ENCODE measurements around the gene FRMPD4.
"Not testable (repeated sequence)": the region's sequence is repeated elsewhere in the genome, so short reads cannot be mapped to it uniquely, and the experiment has no call there.

The FRMPD4 gene

DNA sequence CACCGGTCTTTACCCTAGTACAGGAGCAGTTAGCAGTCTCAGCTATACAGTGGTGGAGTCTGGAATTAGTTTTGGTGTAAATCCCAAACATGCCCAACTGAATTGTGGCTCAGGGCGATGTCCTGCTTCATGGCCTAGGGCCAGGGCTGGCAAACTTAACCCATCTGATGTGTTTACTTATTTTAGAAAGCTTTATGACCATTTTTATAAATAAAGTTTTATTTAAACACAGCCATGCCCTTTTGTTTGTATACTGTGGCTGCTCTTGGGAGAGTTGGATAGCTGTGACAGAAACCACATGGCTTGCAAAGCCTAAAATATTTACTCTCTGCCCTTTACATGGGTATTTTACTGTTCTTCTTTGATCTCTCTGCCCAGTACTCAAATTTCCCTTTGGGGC, 7.1 kb downstream of the FRMPD4 start:
- Histone ChIP-seq H3K27ac (ENCODE audit: low read depth, low read length) (no peak overlapping the region), H3K27me3 (ENCODE audit: control insufficient read depth in 1 of 2, insufficient read depth in 2 of 2, low read length in 2 of 2) (no peaks in the 10 kb centered on the region), H3K36me3 (ENCODE audit: control insufficient read depth in 1 of 2, insufficient read depth in 2 of 2, low read length in 2 of 2) (no peaks in the 10 kb centered on the region)

DNA sequence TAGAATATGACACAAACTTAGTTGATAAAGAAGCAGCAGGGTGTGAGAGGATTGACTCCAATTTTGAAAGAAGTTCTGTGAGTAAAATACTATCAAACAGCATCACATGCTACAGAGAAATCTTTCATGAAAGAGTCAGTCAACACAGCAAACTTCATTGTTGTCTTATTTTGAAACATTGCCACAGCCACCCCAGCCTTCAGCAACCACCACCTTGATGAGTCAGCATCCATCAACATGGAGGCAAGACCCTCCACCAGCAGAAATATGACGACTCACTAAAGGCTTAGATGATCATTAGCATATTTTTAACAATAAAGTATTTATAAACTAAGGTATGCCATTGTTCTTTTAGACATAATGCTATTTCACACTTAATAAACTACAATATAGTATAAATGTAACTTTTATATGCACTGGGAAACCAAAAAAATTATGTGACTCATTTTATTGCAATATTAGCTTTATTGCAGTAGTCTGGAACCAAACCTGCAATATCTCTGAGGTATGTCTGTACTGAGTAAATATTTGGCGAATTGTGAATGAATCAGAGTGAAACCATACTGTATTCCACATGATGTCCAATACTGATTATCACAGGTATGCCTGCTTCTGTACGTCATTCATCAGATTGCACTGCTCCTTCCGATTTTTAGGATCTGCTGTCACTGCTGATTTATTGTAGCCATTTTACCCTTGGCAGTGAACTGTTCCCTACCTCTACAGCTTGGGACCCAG, 11.6 kb downstream of the FRMPD4 start:
- no peaks in the 10 kb centered on the region for H3K36me3 ChIP-seq (ENCODE audit: control insufficient read depth in 1 of 2, insufficient read depth in 2 of 2, low read length in 2 of 2)
- H3K9ac ChIP-seq (ENCODE audit: low read depth in 1 of 2, low read length in 2 of 2), result no peak overlapping the region
- H3K4me1 ChIP-seq (ENCODE audit: control insufficient read depth in 1 of 2, insufficient read depth in 2 of 2, low read length in 2 of 2), result no peaks in the 10 kb centered on the region
- H3K9me3 ChIP-seq (ENCODE audit: control insufficient read depth in 1 of 2, low read length in 2 of 2), result no peaks in the 10 kb centered on the region
- H3K27ac ChIP-seq (ENCODE audit: low read depth, low read length), result no peak overlapping the region
- H3K4me3 ChIP-seq (ENCODE audit: low read depth in 1 of 2, low read length in 2 of 2), result no peak overlapping the region
- H3K27me3 ChIP-seq (ENCODE audit: control insufficient read depth in 1 of 2, insufficient read depth in 2 of 2, low read length in 2 of 2), result no peaks in the 10 kb centered on the region

More for the DNA sequence above, 7.1 kb downstream of the FRMPD4 start:
- Histone ChIP-seq H3K4me3 (ENCODE audit: low read depth in 1 of 2, low read length in 2 of 2) (no peak overlapping the region), H3K9me3 (ENCODE audit: control insufficient read depth in 1 of 2, low read length in 2 of 2) (no peaks in the 10 kb centered on the region), H3K4me1 (ENCODE audit: control insufficient read depth in 1 of 2, insufficient read depth in 2 of 2, low read length in 2 of 2) (no peaks in the 10 kb centered on the region), H3K9ac (ENCODE audit: low read depth in 1 of 2, low read length in 2 of 2) (no peak overlapping the region)

DNA sequence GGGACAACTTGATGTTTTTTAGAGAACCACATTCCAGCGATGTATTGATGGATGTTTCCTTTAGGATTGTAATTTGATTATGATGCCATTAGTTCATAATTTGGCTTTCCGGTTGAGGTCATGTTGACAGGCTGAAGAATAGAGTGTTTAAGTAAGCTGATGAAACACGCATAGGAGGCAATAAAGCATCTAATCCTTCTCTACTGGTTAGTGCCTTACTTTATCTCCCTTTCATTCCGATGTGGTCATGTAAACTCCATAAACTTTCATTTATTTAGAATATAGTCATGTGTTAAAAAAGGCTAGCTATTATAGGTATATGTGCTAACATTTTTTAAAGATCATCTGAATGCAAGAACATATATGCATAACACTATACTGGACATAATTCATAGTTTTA, 15.0 kb downstream of the FRMPD4 start:
- no peak overlapping the region for H3K9ac ChIP-seq (ENCODE audit: low read depth in 1 of 2, low read length in 2 of 2)
- no peaks in the 10 kb centered on the region for H3K9me3 ChIP-seq (ENCODE audit: control insufficient read depth in 1 of 2, low read length in 2 of 2)
- H3K27me3 ChIP-seq (ENCODE audit: control insufficient read depth in 1 of 2, insufficient read depth in 2 of 2, low read length in 2 of 2), result no peaks in the 10 kb centered on the region
- no peaks in the 10 kb centered on the region for H3K36me3 ChIP-seq (ENCODE audit: control insufficient read depth in 1 of 2, insufficient read depth in 2 of 2, low read length in 2 of 2)
- H3K4me1 ChIP-seq (ENCODE audit: control insufficient read depth in 1 of 2, insufficient read depth in 2 of 2, low read length in 2 of 2), result no peaks in the 10 kb centered on the region
- H3K4me3 ChIP-seq (ENCODE audit: low read depth in 1 of 2, low read length in 2 of 2), result no peak overlapping the region
- no peak overlapping the region for H3K27ac ChIP-seq (ENCODE audit: low read depth, low read length)

DNA sequence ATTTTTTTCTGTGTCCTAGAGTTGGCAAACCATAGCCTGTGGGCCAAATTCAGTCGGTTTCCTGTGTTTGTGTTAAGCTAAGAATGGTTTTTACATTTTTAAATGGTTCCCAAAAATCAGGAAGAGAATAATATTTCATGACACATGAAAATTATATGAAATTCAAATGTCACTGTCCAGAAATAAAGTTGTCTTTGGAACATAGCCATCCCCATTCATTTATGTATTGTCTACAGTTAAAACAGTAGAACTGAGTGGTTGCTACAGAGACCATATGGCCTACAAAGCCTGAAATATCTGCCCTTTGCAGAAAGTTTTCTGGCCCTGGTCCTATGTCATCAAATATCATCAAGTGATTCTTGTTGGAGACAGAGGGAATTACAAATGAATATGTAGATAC, 15.5 kb downstream of the FRMPD4 start:
- no peaks in the 10 kb centered on the region for H3K36me3 ChIP-seq (ENCODE audit: control insufficient read depth in 1 of 2, insufficient read depth in 2 of 2, low read length in 2 of 2)
- no peaks in the 10 kb centered on the region for H3K27me3 ChIP-seq (ENCODE audit: control insufficient read depth in 1 of 2, insufficient read depth in 2 of 2, low read length in 2 of 2)
- H3K9me3 ChIP-seq (ENCODE audit: control insufficient read depth in 1 of 2, low read length in 2 of 2), result no peaks in the 10 kb centered on the region
- H3K4me3 ChIP-seq (ENCODE audit: low read depth in 1 of 2, low read length in 2 of 2), result no peak overlapping the region
- H3K9ac ChIP-seq (ENCODE audit: low read depth in 1 of 2, low read length in 2 of 2), result no peak overlapping the region
- H3K27ac ChIP-seq (ENCODE audit: low read depth, low read length), result no peak overlapping the region
- H3K4me1 ChIP-seq (ENCODE audit: control insufficient read depth in 1 of 2, insufficient read depth in 2 of 2, low read length in 2 of 2), result no peaks in the 10 kb centered on the region

DNA sequence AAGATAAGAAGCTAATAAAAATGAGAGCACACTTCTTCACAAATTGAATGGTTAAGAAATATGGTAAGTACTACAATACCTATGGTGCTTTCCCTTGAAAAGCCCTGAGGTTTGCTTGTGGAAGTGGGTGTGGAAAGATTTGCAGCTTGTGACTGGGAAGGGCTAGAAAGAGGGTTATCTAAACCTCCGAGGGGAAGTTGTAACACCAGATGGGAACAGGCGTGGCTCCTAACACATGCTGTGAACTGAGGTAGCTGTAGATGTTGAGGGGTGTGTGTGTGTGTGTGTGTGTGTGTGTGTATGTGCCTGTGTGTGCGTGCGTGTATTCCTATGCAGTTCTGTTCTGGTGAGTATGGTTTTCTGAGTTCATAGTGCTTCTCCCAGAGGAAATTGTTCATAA, 21.5 kb downstream of the FRMPD4 start:
- H3K36me3 ChIP-seq (ENCODE audit: control insufficient read depth in 1 of 2, insufficient read depth in 2 of 2, low read length in 2 of 2), result no peaks in the 10 kb centered on the region
- H3K9me3 ChIP-seq (ENCODE audit: control insufficient read depth in 1 of 2, low read length in 2 of 2), result no peaks in the 10 kb centered on the region
- H3K27me3 ChIP-seq (ENCODE audit: control insufficient read depth in 1 of 2, insufficient read depth in 2 of 2, low read length in 2 of 2), result no peaks in the 10 kb centered on the region
- no peaks in the 10 kb centered on the region for H3K4me1 ChIP-seq (ENCODE audit: control insufficient read depth in 1 of 2, insufficient read depth in 2 of 2, low read length in 2 of 2)
- H3K4me3 ChIP-seq (ENCODE audit: low read depth in 1 of 2, low read length in 2 of 2), result no peak overlapping the region
- H3K9ac ChIP-seq (ENCODE audit: low read depth in 1 of 2, low read length in 2 of 2), result no peak overlapping the region
- no peak overlapping the region for H3K27ac ChIP-seq (ENCODE audit: low read depth, low read length)

DNA sequence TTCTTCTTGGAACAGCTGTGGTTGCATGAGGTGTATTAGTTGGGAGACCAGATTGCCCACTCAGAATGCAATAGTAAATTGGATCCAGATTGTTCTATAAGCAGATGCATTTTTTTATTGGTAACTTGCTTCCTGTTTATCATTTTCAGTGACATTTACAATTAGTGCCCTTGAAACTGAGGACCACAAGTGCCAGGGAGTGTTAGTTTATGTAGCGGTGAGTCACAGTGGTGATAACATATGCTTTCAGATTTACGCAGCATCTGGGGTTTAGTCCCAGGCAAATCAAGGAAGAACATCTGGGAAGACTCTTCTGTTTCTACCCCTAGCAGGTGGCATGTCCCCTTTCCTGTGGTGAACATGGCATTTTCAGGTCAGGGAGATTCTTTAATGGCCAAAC, 24.1 kb downstream of the FRMPD4 start:
- Histone ChIP-seq H3K27ac (ENCODE audit: low read depth, low read length) (no peak overlapping the region), H3K36me3 (ENCODE audit: control insufficient read depth in 1 of 2, insufficient read depth in 2 of 2, low read length in 2 of 2) (no peaks in the 10 kb centered on the region), H3K9ac (ENCODE audit: low read depth in 1 of 2, low read length in 2 of 2) (no peak overlapping the region), H3K4me1 (ENCODE audit: control insufficient read depth in 1 of 2, insufficient read depth in 2 of 2, low read length in 2 of 2) (no peaks in the 10 kb centered on the region), H3K4me3 (ENCODE audit: low read depth in 1 of 2, low read length in 2 of 2) (no peak overlapping the region), H3K9me3 (ENCODE audit: control insufficient read depth in 1 of 2, low read length in 2 of 2) (no peaks in the 10 kb centered on the region), H3K27me3 (ENCODE audit: control insufficient read depth in 1 of 2, insufficient read depth in 2 of 2, low read length in 2 of 2) (no peaks in the 10 kb centered on the region)

DNA sequence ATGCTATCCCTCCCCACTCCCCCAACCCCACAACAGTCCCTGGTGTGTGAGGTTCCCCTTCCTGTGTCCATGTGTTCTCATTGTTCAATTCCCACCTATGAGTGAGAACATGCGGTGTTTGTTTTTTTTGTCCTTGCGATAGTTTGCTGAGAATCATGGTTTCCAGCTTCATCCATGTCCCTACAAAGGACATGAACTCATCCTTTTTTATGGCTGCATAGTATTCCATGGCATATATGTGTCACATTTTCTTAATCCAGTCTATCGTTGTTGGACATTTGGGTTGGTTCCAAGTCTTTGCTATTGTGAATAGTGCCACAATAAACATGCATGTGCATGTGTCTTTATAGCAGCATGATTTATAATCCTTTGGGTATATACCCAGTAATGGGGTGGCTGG, 25.9 kb downstream of the FRMPD4 start:
- not testable (repeated sequence) for H3K36me3 ChIP-seq (ENCODE audit: control insufficient read depth in 1 of 2, insufficient read depth in 2 of 2, low read length in 2 of 2); H3K27ac ChIP-seq (ENCODE audit: low read depth, low read length); H3K4me3 ChIP-seq (ENCODE audit: low read depth in 1 of 2, low read length in 2 of 2); H3K27me3 ChIP-seq (ENCODE audit: control insufficient read depth in 1 of 2, insufficient read depth in 2 of 2, low read length in 2 of 2); H3K9me3 ChIP-seq (ENCODE audit: control insufficient read depth in 1 of 2, low read length in 2 of 2); H3K9ac ChIP-seq (ENCODE audit: low read depth in 1 of 2, low read length in 2 of 2); H3K4me1 ChIP-seq (ENCODE audit: control insufficient read depth in 1 of 2, insufficient read depth in 2 of 2, low read length in 2 of 2)

DNA sequence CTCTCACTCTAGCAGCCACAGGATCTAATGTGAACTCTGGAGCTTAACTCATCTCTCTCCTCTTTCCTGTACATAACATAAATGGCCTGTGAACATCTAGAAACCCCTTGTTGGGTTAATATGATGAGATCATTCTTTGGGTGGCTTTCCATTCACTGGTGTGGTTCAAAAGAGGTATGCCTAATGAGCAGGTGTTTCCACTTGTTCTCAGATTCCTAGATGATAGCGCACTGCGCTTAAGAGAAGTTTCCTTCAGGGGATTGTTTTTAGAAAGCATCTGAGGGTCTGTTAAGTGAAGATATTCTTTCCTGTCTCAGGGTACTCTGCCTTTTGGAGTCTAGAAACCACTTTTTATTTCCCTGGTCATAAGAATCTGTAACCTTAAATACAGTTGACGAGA, 32.5 kb downstream of the FRMPD4 start:
- no peaks in the 10 kb centered on the region for H3K27me3 ChIP-seq (ENCODE audit: control insufficient read depth in 1 of 2, insufficient read depth in 2 of 2, low read length in 2 of 2)

DNA sequence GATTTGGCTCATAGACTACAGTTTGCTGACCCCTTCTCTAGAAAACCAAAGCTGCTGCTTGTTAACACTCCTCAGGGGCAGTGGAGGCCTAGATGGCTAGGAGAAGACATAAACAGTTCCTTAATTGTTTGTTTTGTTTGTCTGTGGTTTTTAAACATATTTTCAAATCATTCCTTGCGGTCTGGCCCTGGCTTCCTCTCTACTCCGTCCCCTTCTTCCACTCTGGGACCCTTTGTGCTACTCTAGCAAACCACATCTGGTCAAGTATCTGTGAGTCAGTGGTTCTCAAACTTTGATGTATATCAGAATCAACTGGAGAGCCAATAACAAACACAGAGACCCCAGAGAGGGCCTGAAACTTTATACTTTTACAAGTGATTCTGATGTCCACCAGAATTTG, 36.1 kb downstream of the FRMPD4 start:
- Histone ChIP-seq H3K27me3 (ENCODE audit: control insufficient read depth in 1 of 2, insufficient read depth in 2 of 2, low read length in 2 of 2) (no peaks in the 10 kb centered on the region), H3K36me3 (ENCODE audit: control insufficient read depth in 1 of 2, insufficient read depth in 2 of 2, low read length in 2 of 2) (no peaks in the 10 kb centered on the region), H3K27ac (ENCODE audit: low read depth, low read length) (no peak overlapping the region), H3K9ac (ENCODE audit: low read depth in 1 of 2, low read length in 2 of 2) (no peak overlapping the region), H3K4me3 (ENCODE audit: low read depth in 1 of 2, low read length in 2 of 2) (no peak overlapping the region), H3K4me1 (ENCODE audit: control insufficient read depth in 1 of 2, insufficient read depth in 2 of 2, low read length in 2 of 2) (no peaks in the 10 kb centered on the region), H3K9me3 (ENCODE audit: control insufficient read depth in 1 of 2, low read length in 2 of 2) (no peaks in the 10 kb centered on the region)

More for the DNA sequence above, 32.5 kb downstream of the FRMPD4 start:
- no peak overlapping the region for H3K27ac ChIP-seq (ENCODE audit: low read depth, low read length)
- no peaks in the 10 kb centered on the region for H3K4me1 ChIP-seq (ENCODE audit: control insufficient read depth in 1 of 2, insufficient read depth in 2 of 2, low read length in 2 of 2)
- H3K36me3 ChIP-seq (ENCODE audit: control insufficient read depth in 1 of 2, insufficient read depth in 2 of 2, low read length in 2 of 2), result no peaks in the 10 kb centered on the region
- H3K4me3 ChIP-seq (ENCODE audit: low read depth in 1 of 2, low read length in 2 of 2), result no peak overlapping the region
- H3K9ac ChIP-seq (ENCODE audit: low read depth in 1 of 2, low read length in 2 of 2), result no peak overlapping the region
- H3K9me3 ChIP-seq (ENCODE audit: control insufficient read depth in 1 of 2, low read length in 2 of 2), result no peaks in the 10 kb centered on the region

DNA sequence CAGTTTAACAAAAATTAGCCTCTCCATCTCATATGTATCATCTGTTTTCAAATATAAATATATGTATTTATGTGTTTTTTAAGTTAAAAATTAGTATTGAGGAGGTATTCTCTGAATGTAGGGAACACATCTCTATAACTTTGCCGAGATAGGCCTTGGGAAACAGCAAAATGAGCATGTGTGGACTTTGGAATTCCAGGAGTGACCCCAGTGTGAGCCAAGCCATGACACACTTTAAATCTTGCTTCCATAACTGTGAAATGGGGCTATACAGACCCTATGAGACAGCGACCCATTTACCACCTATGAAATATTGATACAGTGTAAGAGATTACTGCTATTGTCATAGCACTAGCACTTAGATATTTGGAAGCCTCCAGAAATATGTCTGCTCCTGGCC, 58.8 kb downstream of the FRMPD4 start:
- no peaks in the 10 kb centered on the region for H3K9me3 ChIP-seq (ENCODE audit: control insufficient read depth in 1 of 2, low read length in 2 of 2)
- no peaks in the 10 kb centered on the region for H3K27me3 ChIP-seq (ENCODE audit: control insufficient read depth in 1 of 2, insufficient read depth in 2 of 2, low read length in 2 of 2)
- no peaks in the 10 kb centered on the region for H3K4me1 ChIP-seq (ENCODE audit: control insufficient read depth in 1 of 2, insufficient read depth in 2 of 2, low read length in 2 of 2)
- H3K4me3 ChIP-seq (ENCODE audit: low read depth in 1 of 2, low read length in 2 of 2), result no peak overlapping the region
- no peak overlapping the region for H3K27ac ChIP-seq (ENCODE audit: low read depth, low read length)
- no peak overlapping the region for H3K9ac ChIP-seq (ENCODE audit: low read depth in 1 of 2, low read length in 2 of 2)
- H3K36me3 ChIP-seq (ENCODE audit: control insufficient read depth in 1 of 2, insufficient read depth in 2 of 2, low read length in 2 of 2), result no peaks in the 10 kb centered on the region

DNA sequence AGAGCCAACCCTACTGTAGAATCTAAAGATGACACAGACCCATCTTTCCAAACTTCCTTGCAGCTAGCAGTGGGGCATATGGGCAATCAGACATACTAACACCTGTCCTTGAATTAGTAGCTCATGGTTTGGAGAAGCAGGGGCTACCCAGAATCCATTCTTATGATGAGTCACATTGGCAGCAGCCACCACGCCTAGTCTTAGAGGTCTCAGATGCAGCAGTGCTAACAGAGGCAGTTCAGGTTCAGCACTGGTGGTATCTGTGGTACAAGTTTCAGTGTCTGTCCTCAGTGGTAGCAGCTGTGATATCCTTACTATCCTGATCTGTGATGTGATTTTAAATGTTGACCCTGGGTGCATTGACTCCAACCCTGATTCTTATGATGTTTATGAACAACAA, 68.1 kb downstream of the FRMPD4 start:
- no peak overlapping the region for H3K9ac ChIP-seq (ENCODE audit: low read depth in 1 of 2, low read length in 2 of 2)
- no peak overlapping the region for H3K4me3 ChIP-seq (ENCODE audit: low read depth in 1 of 2, low read length in 2 of 2)
- no peak overlapping the region for H3K27ac ChIP-seq (ENCODE audit: low read depth, low read length)
- no peaks in the 10 kb centered on the region for H3K4me1 ChIP-seq (ENCODE audit: control insufficient read depth in 1 of 2, insufficient read depth in 2 of 2, low read length in 2 of 2)
- no peaks in the 10 kb centered on the region for H3K27me3 ChIP-seq (ENCODE audit: control insufficient read depth in 1 of 2, insufficient read depth in 2 of 2, low read length in 2 of 2)
- H3K9me3 ChIP-seq (ENCODE audit: control insufficient read depth in 1 of 2, low read length in 2 of 2), result no peaks in the 10 kb centered on the region
- H3K36me3 ChIP-seq (ENCODE audit: control insufficient read depth in 1 of 2, insufficient read depth in 2 of 2, low read length in 2 of 2), result no peaks in the 10 kb centered on the region
